ENCODE measurements around the gene FEV.

DNA sequence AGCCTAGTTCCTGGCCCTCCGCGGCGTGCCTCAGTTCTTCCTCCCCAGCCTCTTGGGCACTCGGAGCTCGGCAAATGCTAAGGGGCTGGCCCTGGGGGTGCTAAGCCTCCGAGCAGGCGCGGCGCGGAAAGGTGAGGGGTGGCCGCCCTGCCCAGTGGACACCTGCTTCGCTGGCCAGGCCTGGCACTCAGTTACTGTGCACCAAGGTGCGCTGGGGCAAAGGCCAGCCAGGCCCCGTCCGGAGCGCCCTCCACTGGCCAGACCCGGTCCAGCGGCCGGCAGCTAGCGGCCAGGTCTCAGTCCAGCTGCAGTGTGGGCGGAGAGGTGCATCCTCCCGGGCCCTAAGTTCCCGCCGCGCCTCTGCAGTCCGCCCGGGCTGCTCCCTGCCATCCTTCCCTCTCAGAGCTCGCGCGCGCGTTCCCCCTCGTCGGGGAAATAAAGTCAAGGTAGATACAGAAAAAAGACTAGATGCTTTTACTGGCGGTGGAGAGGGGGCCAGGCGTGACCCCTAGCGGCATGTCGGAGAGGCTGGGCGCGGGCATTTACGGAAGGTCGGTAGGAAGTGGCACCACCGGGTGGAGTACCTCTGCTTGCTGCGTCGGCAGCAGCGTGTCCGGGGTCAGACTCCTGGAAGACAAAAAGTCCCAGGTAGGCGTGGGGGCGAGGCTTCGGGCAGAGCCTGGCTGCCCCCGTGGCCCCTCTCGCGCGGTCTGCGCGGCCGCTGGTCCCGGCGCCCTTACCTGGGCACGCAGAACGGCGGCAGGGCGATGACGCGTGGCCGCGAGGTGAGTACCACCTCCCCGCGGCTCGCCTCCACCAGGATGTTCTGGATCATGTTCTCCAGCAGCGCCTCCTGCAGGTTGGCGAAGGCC is 17.6 kb upstream of the FEV start:
- TF ChIP-seq CTCF (IDR thresholded peaks at IDR 0.05; ENCODE audit: extremely low read depth in 1 of 2, insufficient read depth in 1 of 2, low read depth in 1 of 2, low read length in 2 of 2) (peak; percentile 48 to 63), GATA2 (IDR thresholded peaks at IDR 0.05; ENCODE audit: insufficient read depth, insufficient read length, low read depth, low read length) (no peak), POLR2A (IDR thresholded peaks at IDR 0.05; ENCODE audit: low read depth, low read length) (no peak), EZH2 (IDR thresholded peaks at IDR 0.05; ENCODE audit: borderline replicate concordance, low read depth, low read length, severe bottlenecking) (peak; percentile 99), MYC (IDR thresholded peaks at IDR 0.05; ENCODE audit: low read depth, low read length) (no peak)
- TF ChIP-seq, protein P1, sequence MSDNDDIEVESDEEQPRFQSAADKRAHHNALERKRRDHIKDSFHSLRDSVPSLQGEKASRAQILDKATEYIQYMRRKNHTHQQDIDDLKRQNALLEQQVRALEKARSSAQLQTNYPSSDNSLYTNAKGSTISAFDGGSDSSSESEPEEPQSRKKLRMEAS (IDR thresholded peaks at IDR 0.05; ENCODE audit: insufficient read depth, insufficient read length), result no peak
